GM21825 (cell line): ENCODE measurements around the gene ZNF236.
A peak's percentile ranks its signal among the peaks of the same experiment; 100 is the strongest.

Experiments
- ATAC-seq: cut with Tn5 transposase; IDR thresholded peaks from one replicate; pipeline ENCODE4 v1.9.1; 2021; ENCODE audit warnings: mild to moderate bottlenecking, moderate library complexity; ENCODE audit not compliant: unreplicated experiment

ZNF236 gene

DNA sequence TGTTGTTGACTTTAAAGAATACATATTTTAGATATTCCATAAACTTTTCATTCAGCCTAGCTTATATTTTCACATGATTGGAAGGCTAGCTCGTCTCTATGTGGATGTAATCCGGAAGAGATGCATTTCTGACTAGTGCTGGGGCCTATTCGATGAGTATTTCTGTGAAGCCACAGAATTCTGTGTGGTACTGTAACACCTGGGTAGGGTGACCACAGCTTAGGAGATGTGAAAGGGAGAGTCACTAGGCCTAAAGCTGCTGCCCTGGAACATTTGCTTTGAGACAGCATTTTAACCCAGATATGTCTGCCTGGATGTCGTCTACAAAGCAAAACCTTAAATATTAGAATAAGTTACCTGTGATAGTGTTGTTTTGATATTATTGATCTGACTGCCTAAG lies 83.5 kb downstream of the ZNF236 start:
- no peak for ATAC-seq

- ATAC-seq: no peak
Measured at GRCh38 chr18:76908277-76908676, 85.9 kb downstream of the ZNF236 start.

DNA sequence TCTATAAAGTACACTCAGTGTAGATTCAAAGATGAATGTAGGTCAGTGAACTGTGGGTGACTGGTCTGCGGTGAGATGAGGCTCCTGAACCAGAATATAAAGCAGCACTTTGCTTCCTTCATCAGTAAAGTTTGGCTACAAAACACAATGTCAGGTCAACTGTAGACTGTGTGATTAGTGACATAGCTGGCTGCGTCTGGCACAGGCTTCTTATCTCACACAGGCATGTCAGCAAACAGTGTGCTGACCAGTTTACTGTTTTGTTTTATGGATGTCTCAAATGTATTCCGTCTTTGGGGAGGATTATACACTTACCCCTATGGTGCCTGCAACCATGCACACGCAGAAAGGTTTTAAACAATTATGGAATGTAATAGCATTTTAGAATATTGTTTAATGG lies 87.1 kb downstream of the ZNF236 start:
- no peak for ATAC-seq

DNA sequence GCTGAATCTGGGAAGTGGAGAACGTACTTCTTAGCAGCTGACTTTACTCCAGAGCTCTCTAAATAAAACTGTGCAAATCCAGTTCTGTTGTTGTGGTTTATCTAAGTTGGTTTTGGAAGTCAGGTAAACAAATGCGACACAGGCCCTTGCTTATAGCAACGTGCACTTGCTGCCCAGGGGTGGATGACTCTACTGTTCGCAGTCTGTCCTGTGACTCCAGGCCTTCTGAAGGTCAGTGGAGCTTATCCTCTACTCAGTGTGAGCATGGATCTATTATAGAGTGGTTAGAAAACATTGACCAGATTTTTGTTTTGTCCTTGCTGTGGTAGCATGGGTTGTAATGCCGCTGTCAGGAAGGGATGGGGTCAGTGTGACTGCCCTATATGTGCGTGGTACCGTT lies 89.1 kb downstream of the ZNF236 start:
- no peak for ATAC-seq

GRCh38 chr18:76913583-76913982 lies 91.2 kb downstream of the ZNF236 start:
- no peak for ATAC-seq

- ATAC-seq: no peak
Measured at GRCh38 chr18:76914314-76914713, 92.0 kb downstream of the ZNF236 start.

DNA sequence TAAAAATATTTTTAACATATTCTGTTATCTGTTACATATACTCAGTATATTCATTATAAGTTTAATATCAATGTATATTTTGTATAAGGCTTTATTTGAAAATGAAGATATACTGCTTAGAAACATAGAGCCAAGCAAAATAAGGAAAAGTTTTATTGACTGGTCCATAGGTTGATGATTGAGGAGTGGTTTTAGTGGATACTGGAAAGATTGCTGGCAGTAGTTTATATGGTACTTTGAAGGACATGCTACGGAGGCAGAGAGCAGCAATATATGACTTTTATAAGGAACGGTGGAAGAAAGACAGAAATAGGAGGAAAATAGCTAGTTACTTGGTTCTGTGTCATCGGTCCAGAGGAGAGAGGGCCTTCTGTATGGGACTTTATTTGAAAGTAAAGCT lies 92.4 kb downstream of the ZNF236 start:
- ATAC-seq: no peak

DNA sequence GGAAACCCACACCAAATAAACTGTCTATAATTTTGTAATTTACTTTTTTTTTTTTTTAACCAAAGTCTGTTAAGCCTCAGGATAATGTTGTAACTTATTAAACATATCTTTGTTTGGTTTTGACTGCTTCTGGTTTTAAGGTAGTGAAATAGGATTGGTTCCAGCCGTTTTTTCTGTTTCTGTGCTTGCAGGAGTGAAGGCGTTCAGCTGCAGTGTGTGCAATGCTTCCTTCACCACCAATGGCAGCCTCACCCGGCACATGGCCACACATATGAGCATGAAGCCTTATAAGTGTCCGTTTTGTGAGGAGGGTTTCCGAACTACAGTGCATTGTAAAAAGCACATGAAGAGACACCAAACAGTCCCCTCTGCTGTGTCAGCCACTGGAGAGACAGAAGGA lies 93.1 kb downstream of the ZNF236 start:
- ATAC-seq: no peak

DNA sequence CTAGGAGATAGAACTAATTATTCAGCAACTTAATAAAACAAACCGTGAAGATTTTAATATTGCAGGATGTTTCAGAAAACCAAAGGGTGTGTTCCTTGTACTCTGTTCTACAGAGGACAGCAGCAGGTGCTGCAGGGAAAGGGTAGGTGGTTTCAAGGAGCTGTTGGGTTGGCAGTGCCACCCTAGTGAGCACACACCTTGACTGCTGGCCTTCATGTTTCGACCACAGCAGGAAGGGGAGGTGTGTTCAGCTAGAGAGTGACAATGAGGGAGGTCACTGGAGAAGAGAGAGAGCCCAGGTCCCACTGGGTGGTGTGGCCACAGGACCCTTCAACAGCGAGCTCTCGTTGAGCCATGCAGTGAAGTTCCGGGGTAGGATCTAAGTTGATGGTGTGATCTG lies 98.6 kb downstream of the ZNF236 start:
- no peak for ATAC-seq

- peak; percentile 99 for ATAC-seq
Measured at GRCh38 chr18:76922107-76922506, 99.8 kb downstream of the ZNF236 start.

DNA sequence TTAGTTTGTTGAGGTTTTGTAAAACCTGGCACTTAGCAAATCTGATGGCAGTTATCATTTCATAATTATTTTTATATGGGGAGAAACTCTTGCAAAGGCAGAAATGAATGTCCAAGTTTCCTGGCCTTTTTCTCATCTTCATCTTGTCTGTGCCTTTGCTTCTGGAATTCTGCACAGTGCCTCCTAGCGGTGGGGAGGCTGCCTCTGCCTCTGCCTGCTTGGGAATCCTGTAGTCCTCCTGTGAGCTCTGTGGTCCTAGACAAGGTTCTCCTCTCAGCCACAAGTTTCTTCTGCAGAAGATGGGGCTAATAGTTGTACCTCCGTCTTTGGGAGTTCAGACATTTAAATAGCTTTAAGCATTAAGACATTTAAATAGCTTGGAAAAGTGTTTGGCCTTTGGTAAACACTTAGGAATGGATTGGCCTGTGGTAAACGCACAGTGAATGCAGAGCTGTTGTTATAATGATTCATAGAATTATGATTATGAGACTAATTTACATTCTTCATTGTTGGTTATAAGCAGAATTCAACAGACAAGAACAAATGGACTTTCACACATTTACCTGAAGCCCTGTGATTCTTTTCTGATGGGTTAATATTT lies 101.2 kb downstream of the ZNF236 start:
- ATAC-seq: no peak

- ATAC-seq: no peak
Measured at GRCh38 chr18:76925501-76925900, 103.1 kb downstream of the ZNF236 start.

- no peak for ATAC-seq
Measured at GRCh38 chr18:76927223-76927725, 104.9 kb downstream of the ZNF236 start.

DNA sequence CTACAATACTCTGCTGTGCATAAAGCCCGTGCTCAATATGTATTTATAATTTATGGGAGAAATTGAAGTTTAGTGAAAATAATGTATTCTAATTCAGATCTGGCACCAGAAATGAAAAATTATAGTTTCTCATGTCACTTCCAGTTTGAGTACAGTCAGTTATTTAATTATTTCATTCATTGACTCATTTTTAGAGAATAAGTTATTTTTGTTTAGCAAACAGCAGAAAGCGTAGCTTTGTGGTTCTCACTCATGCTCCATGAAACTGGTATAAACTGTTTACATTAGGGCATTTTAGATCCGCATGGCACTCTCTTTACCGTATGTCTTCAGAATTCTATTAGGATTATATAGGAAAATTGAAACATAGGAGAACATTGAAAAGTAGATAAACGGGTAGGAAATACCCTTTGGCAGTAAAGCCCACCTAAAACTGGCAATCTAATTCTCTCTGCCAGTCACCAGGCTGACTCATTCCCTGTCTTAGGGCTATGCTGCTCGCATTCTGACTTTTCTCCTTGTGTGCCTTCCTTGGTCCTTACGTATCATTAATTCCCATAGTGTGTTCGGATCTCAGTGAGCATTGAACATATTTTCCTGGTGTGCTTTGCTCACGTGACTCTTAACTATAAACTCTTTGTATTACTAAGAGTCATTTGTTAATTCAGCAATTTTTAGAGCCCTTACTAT lies 106.0 kb downstream of the ZNF236 start:
- ATAC-seq: peak; percentile 48

- no peak for ATAC-seq
Measured at GRCh38 chr18:76931171-76931570, 108.8 kb downstream of the ZNF236 start.

DNA sequence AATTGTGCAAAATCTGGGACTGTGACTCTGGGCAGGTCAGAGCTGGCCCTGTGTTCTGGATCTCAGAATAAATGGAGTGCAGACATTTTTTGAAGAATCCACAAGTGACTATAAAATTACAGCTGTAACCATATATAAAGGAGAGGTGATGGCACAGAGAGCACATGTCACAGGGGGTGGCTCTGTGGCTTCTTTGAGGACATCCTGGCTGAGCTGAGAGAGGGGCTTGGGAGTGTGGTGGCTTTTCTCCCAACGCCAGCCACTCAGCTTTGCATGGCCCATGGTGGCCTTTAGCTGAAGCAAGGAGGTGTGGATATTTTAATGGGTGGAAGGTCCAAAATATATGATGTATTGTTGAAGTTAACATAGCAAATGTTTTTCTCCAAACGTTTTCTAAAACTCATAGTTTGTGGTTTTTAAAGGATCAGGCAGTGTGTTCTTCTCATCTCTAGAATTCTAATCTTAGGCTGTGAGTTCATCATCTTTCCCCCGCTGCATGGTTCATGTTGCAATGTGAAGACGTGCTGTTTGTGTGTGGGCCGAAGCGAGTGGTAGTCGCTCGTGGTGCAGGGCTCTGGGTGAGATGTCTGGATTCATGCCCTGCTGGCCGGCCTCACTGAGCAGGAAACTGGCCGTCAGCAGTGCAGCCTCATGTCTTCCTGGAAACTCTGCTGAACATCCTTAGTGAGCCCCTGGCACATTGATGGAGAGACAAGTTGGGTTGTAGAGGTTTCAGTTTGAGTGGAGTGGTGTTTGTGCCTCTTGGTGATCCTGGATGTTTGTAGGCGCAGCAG lies 109.9 kb downstream of the ZNF236 start:
- no peak for ATAC-seq

- no peak for ATAC-seq
Measured at GRCh38 chr18:76935722-76936337, 113.5 kb downstream of the ZNF236 start.

GRCh38 chr18:76936877-76937276 lies 114.5 kb downstream of the ZNF236 start:
- no peak for ATAC-seq

DNA sequence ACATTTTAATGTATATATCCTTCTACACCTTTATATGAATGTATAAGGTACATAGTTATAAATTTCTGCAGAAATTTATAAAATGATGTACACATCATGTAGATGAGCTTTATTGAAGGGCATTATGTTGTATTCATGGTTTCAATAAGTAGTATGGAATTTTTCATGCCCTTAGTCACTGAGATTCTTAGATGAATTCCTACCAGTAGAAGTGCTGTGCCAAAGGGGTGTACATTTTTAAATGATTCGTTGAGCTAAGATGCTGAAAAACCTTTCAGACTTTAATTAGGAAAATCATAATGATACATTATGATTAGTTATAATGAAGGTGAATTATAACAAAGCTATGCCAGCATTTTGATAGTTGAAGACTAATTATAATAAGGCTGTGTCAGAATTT lies 115.2 kb downstream of the ZNF236 start:
- no peak for ATAC-seq

GRCh38 chr18:76938619-76939018 lies 116.3 kb downstream of the ZNF236 start:
- no peak for ATAC-seq

- no peak for ATAC-seq
Measured at GRCh38 chr18:76941284-76941683, 118.9 kb downstream of the ZNF236 start.
